Embryonic facial prominence (tissue), 1 donor: ENCODE data around the gene PM20D1.
"Not testable (repeated sequence)": the region's sequence is repeated elsewhere in the genome, so short reads cannot be mapped to it uniquely, and the experiment has no call there.

Experiments
- DNase-seq: peaks from one replicate; pipeline ENCODE4 v3.0.0-alpha.2; 2016; ENCODE audit errors: extremely low spot score

The PM20D1 gene, protein sequence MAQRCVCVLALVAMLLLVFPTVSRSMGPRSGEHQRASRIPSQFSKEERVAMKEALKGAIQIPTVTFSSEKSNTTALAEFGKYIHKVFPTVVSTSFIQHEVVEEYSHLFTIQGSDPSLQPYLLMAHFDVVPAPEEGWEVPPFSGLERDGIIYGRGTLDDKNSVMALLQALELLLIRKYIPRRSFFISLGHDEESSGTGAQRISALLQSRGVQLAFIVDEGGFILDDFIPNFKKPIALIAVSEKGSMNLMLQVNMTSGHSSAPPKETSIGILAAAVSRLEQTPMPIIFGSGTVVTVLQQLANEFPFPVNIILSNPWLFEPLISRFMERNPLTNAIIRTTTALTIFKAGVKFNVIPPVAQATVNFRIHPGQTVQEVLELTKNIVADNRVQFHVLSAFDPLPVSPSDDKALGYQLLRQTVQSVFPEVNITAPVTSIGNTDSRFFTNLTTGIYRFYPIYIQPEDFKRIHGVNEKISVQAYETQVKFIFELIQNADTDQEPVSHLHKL

DNA sequence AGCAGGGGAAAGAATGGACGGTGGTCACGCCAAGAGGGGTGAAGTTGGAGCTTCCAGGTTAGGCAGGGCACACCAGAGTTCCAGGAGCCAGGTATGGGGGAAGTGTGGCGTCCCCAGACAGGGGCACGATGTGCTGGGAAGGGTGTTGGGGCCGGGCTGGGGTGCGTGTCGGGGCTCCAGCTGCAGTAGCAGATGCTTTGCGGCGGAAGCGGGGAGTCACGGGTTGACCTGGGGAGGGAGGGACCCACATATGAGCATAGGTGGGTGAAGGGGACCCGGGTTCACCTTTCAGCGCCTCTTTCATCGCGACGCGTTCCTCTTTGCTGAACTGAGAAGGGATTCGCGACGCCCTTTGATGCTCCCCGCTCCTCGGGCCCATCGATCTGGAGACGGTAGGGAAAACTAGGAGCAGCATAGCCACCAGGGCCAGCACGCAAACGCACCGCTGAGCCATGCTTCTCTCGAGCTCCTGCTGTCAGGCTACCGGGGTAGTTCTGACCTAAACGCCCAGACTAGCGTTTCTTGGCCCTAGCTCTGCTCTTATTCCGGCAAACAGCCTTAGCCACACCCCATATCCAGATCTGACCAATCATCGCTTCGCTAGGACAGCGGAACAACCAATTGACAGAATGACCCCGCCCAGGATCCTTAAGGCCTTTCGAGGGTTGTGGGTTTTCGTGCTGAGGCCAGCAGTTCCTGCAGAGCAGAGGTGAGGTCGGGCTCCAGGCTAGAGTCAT, at the start of gene PM20D1:
PM20D1 (minus strand) TSS at position 514 of the 737 bp plus-strand sequence; CDS start at position 454, 60 bp downstream.
- peak; percentile 13 for DNase-seq

DNA sequence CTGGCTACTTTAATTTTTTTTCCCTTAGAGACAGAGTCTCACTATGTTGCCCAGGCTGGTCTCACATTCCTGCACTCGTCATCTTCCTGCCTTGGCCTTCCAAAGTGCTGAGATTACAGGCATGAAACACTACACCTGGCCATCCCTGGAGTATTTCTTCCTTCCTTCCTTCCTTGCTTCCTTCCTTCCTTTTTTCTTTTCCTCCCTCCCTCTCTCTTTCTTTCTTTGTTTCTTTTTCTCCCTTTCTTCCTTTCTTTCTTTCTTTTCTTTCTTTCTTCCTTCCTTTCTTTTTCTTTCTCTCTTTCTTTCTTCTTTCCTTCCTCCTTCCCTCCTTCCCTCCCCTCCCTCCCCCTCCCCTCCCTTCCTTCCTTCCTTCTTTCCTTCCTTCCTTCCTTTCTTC, 46.4 kb upstream of the PM20D1 start:
- no peak for DNase-seq

GRCh38 chr1:205894119-205894518, 44.2 kb upstream of the PM20D1 start:
- DNase-seq, result not testable (repeated sequence)

DNA sequence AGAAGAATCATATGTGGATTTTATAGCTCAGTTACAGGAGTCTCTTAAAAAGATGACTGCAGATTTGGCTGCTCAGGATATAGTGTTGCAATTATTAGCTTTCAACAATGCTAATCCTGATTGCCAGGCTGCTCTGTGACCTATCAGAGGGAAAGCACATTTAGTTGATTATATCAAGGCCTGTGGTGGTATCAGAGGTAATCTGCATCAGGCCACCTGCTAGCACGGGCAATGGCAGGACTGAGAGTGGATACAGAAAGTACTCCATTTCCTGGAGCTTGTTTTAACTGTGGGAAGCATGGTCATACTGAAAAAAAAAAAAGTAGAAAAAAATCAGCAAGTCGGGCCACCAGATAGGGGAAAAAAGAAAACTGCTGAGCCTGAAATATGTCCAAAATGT, 42.2 kb upstream of the PM20D1 start:
- DNase-seq, result not testable (repeated sequence)

- DNase-seq, result not testable (repeated sequence)
Observed at GRCh38 chr1:205891481-205891880, 41.5 kb upstream of the PM20D1 start.

DNA sequence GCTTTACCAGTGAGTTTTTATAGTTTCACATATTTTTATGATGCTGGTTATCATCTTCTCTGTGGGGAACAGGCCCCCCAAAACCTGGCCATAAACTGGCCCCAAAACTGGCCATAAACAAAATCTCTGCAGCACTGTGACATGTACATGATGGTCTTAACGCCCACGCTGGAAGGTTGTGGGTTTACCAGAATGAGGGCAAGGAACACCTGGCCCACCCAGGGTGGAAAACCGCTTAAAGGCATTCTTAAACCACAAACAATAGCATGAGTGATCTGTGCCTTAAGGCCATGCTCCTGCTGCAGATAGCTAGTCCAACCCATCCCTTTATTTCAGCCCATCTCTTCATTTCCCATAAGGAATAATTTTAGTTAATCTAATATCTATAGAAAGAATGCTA, 40.7 kb upstream of the PM20D1 start:
- not testable (repeated sequence) for DNase-seq

GRCh38 chr1:205889706-205890105, 39.8 kb upstream of the PM20D1 start:
- not testable (repeated sequence) for DNase-seq

- DNase-seq, result not testable (repeated sequence)
Observed at GRCh38 chr1:205889006-205889405, 39.1 kb upstream of the PM20D1 start.

DNA sequence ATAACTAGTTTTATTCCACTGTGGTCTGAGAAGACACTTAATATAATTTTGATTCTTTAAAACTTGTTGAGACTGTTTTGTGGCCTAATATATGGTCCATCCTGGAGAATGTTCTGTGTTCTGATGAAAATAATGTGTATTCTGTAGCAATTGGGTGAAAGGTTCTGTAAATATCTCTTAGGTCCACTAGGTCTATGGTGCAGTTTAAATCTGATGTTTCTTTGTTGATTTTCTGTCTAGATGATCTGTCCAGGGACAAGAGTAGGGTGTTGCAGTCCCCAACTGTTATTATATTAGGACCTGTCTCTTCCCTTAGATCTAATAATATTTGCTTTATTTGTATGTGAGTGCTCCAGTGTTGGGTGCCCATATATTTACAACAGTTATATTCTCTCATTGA, 33.9 kb upstream of the PM20D1 start:
- no peak for DNase-seq

DNA sequence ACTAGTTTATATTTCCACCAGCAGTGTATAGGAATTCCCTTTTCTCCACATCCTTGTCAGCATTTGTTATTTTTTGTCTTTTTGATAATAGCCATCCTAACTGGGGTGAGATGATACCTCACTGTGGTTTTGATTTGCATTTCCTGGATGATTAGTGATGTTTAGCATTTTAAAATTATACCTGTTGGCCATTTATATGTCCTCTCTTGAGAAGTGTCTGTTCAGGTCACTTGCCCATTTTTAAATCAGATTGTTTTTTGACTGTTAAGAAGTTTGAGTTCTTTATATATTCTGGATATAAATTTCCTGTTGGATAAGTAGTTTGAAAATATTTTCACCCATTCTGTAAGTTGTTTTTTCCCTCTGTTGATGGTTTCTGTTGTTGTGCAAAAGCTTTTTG, 31.0 kb upstream of the PM20D1 start:
- DNase-seq, result no peak

DNA sequence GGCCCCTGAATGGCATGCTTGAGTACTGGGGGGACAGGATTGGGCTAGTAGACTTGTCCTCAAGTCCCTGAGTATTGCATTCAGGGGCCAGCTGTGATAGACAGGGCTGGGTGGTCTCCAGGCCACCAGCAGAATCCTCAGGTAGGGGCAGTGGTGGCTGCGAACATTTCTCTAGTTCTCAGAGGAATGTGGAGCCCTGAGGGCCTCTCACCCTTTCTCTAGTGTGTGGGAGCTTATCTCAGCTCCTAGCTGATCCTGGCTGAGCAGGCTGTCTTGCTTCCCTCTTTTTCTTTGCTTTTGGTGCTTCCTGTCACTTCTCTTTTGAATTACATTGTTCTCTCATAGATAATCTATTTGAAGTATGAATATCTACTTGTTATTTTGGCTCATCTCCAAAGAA, 30.0 kb upstream of the PM20D1 start:
- no peak for DNase-seq

GRCh38 chr1:205878026-205878425, 28.1 kb upstream of the PM20D1 start:
- DNase-seq, result no peak

DNA sequence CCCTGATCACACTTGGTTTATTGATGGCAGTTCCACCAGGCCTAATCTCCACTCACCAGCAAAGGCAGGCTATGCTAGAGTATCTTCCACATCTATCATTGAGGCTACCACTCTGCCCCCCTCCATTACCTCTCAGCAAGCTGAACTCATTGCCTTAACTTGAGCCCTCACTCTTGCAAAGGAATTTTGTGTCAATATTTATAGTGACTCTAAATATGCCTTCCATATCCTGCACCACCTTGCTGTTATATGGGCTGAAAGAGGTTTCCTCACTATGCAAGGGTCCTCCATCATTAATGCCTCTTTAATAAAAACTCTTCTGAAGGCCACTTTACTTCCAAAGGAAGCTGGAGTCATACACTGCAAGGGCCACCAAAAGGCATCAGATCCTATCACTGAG, 23.2 kb upstream of the PM20D1 start:
- DNase-seq, result not testable (repeated sequence)

GRCh38 chr1:205870236-205870635, 20.3 kb upstream of the PM20D1 start:
- no peak for DNase-seq

GRCh38 chr1:205861540-205861939, 11.6 kb upstream of the PM20D1 start:
- no peak for DNase-seq

- DNase-seq, result no peak
Observed at GRCh38 chr1:205858141-205858961, 8.4 kb upstream of the PM20D1 start.

- DNase-seq, result not testable (repeated sequence)
Observed at GRCh38 chr1:205857501-205857900, 7.6 kb upstream of the PM20D1 start.

DNA sequence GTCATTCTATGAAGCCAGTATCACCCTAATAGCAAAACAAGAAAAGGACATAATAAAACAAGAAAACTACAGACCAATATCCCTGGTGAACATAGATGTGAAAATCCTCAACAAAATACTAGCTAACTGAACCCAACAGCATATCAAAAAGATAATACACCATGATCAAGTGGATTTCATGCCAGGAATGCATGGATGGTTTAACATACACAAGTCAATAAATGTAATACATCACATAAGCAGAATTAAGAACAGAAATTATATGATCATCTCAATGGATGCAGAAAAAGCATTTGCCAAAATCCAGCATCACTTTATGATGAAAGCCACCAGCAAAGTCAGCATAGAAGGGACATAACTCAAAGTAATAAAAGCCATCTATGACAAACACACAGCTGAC, 6.5 kb upstream of the PM20D1 start:
- DNase-seq, result no peak

GRCh38 chr1:205852969-205853368, 3.0 kb upstream of the PM20D1 start:
- DNase-seq, result no peak

DNA sequence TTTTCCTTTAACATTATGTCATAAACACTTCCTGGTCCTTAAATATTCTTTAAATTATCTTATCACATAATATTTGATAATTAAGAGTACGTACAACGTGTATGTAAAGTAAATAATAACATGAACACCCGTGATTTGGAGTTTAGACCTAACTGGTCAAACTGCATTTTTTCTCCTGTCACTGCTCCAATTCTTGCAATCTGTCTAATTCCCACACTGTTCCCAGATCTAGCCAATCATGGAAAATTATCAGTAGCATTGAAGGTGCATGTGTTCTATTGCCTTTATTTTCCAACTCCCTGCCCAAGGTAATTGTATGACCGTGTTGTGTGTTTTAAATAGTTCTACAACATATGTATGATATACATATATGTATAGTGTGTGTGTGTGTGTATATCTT, 2.1 kb upstream of the PM20D1 start:
- DNase-seq, result no peak

GRCh38 chr1:205843036-205843859, 6.7 kb downstream of the PM20D1 start:
- DNase-seq, result no peak
